HFFc6 (cell line): ENCODE measurements around the gene NT5C2. TPM values are rescaled to one million over a fixed set of nuclear protein-coding genes. Genes with fewer than 3 reads are reported as not detected.
A peak's percentile ranks its signal among the peaks of the same experiment; 100 is the strongest.

ENCODE experiments used
- DNase-seq: peaks from one replicate; pipeline ENCODE4 v3.0.0-alpha.2; 2018
- H3K27ac Mint-ChIP-seq: 2 replicates; pipeline ENCODE4 v1.8.0; 2020; ENCODE audit warnings: mild to moderate bottlenecking, mixed read lengths
- H3K27me3 Mint-ChIP-seq: 2 replicates; pipeline ENCODE4 v1.8.0; 2021; ENCODE audit warnings: mild to moderate bottlenecking, moderate library complexity, mixed read lengths; ENCODE audit not compliant: insufficient read depth
- H3K36me3 Mint-ChIP-seq: 2 replicates; pipeline ENCODE4 v1.8.0; 2021; ENCODE audit warnings: low read depth, mixed read lengths
- H3K4me1 Mint-ChIP-seq: 2 replicates; pipeline ENCODE4 v1.8.0; 2020; ENCODE audit warnings: low read depth, mixed read lengths
- H3K4me3 Mint-ChIP-seq: 2 replicates; pipeline ENCODE4 v1.8.0; 2020; ENCODE audit warnings: mild to moderate bottlenecking, moderate library complexity, mixed read lengths
- H3K9me3 Mint-ChIP-seq: 2 replicates; pipeline ENCODE4 v1.8.0; 2020; ENCODE audit warnings: mild to moderate bottlenecking, mixed read lengths
- CTCF ChIP-seq: fragments of 200-600 bp; sonication (generic); IDR thresholded peaks from 2 replicates; pipeline ENCODE4 v1.5.0; 2021; ENCODE audit warnings: antibody characterized with exemption, mild to moderate bottlenecking
- total RNA-seq, 6 experiments: library from RNA; stranded (reverse); fragmentation: NEBNext Ultra II Directional; extraction: Animal tissue kit (Norgen Biotek cat#: 25700); gene quantifications; 2 replicates in 1 of 6; 3 replicates in 5 of 6; pipeline ENCODE4 v1.2.3, GENCODE V29; 2021

The NT5C2 gene
- total RNA-seq, 6 experiments from 2014 or later: 78.5 to 97.4 (median 81.1) TPM

DNA sequence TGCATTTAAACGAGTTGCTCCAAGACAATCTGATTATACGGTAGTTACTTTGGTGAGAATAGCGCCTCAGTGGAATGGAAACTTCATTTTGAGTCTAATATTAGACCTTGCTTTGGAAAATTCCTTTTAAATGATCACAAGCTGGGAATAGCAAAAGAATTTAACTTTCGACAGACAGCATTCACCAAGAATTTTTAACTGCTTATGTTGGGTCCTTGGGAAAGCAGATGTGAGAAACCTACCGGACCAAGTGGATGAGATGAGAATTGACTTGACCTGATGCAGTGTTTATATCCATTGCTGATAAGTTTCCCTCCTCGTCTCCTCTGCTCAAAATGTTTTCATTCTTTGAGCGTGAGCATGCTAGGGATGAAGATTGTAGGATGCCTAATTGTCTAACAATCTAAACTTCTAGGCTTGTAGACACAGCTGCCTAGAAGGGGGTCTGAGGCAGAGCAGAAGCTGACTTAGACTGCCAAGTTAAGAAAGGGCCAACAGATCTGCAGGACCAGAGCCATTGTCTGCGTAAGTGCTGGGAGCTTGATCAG lies 148.1 kb downstream of the NT5C2 start:
- peak; percentile 36 for TF ChIP-seq CTCF
- peak; percentile 64 for DNase-seq
- Mint-ChIP-seq H3K9me3 (no peaks in the 10 kb centered on the region), H3K4me1 (peaks cover 58% of the 10 kb centered on the region), H3K36me3 (no peaks in the 10 kb centered on the region; the same call in 1 of the 2 replicates), H3K27me3 (no peaks in the 10 kb centered on the region; the same call in 1 of the 2 replicates), H3K27ac (peak overlapping the region; percentile 81), H3K4me3 (peak overlapping the region; percentile 74)

DNA sequence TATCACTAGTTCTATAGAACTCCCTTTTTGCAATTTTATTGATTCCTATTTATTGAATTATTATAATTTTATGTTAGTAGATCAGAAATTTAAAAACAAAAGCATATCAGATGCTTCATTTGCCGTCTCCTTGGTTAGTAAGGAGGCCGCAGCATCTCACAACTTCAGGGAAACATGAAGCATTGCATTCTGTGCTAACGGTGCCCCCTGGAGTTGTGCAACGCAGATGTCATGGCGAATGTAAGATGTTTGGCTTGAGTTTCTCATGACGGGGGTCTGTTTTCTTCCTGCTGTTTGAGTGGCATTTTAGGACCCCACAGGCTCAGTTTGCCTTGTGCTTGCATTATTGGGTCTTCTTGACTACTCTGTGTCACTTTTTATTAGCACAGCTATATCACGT lies 150.2 kb downstream of the NT5C2 start:
- no peaks in the 10 kb centered on the region; the same call in 1 of the 2 replicates for H3K36me3 Mint-ChIP-seq
- no peaks in the 10 kb centered on the region for H3K27me3 Mint-ChIP-seq
- no peak overlapping the region for H3K4me3 Mint-ChIP-seq
- no peak for DNase-seq
- H3K27ac Mint-ChIP-seq: no peak overlapping the region
- H3K9me3 Mint-ChIP-seq: no peaks in the 10 kb centered on the region
- peaks cover 79% of the 10 kb centered on the region for H3K4me1 Mint-ChIP-seq
- TF ChIP-seq CTCF: no peak; the same call in 1 of the 2 replicates

DNA sequence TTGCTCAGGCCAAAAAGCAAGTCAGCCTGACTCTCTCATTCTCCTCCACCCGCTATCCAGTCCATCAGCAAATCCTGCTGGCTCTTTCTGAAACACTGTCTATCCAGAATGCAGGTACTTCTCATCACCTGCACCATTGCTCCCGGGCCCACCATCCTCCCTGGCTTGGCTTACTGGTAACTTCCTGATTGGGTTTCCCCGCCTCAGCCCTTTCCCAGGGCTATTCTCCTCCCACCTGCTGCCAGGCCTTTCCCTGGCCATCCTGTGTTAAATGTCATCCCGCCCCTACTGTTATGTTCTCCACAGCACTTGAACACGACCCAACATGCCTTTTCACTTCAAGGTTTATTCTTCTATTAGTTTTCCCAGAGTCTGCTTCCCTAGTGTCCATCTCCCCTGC lies 150.9 kb downstream of the NT5C2 start:
- TF ChIP-seq CTCF: no peak
- Mint-ChIP-seq H3K27ac (peak overlapping the region; percentile 8; the same call in 1 of the 2 replicates), H3K9me3 (no peaks in the 10 kb centered on the region), H3K36me3 (no peaks in the 10 kb centered on the region; the same call in 1 of the 2 replicates), H3K4me3 (no peak overlapping the region), H3K4me1 (peaks cover 79% of the 10 kb centered on the region), H3K27me3 (no peaks in the 10 kb centered on the region)
- DNase-seq: no peak

- Mint-ChIP-seq H3K27ac (peak overlapping the region; percentile 89), H3K4me3 (no peak overlapping the region), H3K4me1 (peaks cover 79% of the 10 kb centered on the region), H3K9me3 (no peaks in the 10 kb centered on the region), H3K36me3 (no peaks in the 10 kb centered on the region; the same call in 1 of the 2 replicates), H3K27me3 (no peaks in the 10 kb centered on the region)
- no peak for DNase-seq
- TF ChIP-seq CTCF: no peak
Measured at GRCh38 chr10:103041391-103041790, 151.7 kb downstream of the NT5C2 start.

- H3K4me1 Mint-ChIP-seq: peaks cover 72% of the 10 kb centered on the region
- no peaks in the 10 kb centered on the region for H3K9me3 Mint-ChIP-seq
- no peak for TF ChIP-seq CTCF
- peak overlapping the region; percentile 89 for H3K27ac Mint-ChIP-seq
- no peaks in the 10 kb centered on the region; the same call in 1 of the 2 replicates for H3K36me3 Mint-ChIP-seq
- peak; percentile 72 for DNase-seq
- H3K27me3 Mint-ChIP-seq: no peaks in the 10 kb centered on the region
- peak overlapping the region; percentile 29 for H3K4me3 Mint-ChIP-seq
Measured at GRCh38 chr10:103040418-103040817, 152.7 kb downstream of the NT5C2 start.
